HG03097 (cell line): ENCODE measurements around the gene SERPINB13.
"Not testable (repeated sequence)": the region's sequence is repeated elsewhere in the genome, so short reads cannot be mapped to it uniquely, and the experiment has no call there.

ENCODE experiments used
- ATAC-seq: cut with Tn5 transposase; IDR thresholded peaks from one replicate; pipeline ENCODE4 v1.9.1; 2021; ENCODE audit not compliant: unreplicated experiment, low FRiP score

Gene SERPINB13

DNA sequence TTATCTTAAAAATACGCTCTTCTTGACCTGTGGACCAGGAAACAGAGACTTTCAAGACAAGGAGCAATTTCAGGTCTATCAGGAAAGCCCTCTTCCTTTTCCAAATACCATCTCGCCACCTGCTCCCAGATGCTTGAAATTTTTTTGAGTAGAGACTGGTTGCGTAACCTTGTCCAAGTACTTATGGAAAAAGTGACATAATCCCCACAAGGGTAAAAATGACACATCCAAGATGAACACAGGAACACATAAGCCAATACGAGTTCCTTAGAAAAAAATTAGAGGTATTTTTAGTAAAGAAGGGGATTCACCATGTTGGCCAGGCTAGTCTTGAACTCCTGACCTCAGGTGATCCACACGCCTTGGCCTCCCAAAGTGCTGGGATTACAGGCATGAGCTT is 1.8 kb downstream of the SERPINB13 start:
- ATAC-seq: no peak

DNA sequence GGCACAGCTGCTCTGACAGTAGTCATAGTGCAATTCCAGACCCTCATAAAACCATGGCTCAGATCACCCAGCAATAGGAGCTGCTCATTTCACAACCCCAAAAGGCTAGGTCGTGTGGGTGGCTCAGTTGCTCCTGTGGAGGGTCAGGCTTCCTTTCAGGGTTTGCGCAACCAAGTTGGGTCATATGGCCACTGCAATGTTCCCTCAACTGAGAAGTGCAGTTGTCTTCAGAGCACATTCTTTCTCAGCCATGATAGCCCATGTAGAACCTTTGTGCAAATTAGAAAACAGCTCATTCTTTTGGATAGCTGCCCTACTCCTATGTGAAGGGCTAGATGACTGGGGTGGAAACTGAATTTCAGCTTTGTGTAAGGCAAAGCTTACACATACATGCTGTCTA is 3.2 kb downstream of the SERPINB13 start:
- no peak for ATAC-seq

DNA sequence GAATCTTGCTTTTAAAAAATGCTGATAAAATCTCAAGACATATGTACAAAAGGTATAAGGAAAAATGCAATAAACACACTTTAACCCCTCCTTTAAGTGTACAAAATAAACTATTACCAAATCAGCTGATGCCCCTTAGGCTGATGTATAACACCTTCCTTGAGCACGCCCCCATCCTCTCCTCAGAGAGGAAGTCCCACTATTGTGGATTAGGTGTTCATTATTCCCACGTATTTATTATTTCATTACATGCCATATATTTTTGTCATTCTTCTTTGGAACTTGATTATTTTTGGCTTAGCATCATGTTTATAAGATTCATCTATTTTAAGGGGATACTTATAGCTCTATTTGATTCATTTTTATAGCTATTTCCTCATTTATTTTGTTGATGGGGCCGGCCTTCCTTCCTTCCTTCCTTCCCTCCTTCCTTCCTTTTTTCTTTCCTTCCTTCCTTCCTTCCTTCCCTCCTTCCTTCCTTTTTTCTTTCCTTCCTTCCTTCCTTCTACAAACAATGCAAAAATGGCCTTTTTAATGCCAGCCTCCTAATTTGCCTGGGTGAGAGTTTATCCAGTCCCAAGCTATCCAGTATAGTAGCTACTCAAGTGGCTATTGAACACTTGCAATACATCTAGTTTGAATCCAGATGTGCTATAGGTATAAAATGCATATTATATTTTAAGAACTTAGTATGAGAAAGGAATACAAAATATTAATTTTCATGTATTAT is 4.0 kb downstream of the SERPINB13 start:
- ATAC-seq: no peak

GRCh38 chr18:63591725-63592124 is 4.6 kb downstream of the SERPINB13 start:
- ATAC-seq: no peak

- ATAC-seq: no peak
Measured at GRCh38 chr18:63592471-63592870, 5.3 kb downstream of the SERPINB13 start.

GRCh38 chr18:63596964-63597363 is 9.8 kb downstream of the SERPINB13 start:
- no peak for ATAC-seq

- ATAC-seq: no peak
Measured at GRCh38 chr18:63603355-63603754, 16.2 kb downstream of the SERPINB13 start.

GRCh38 chr18:63603772-63604171 is 16.6 kb downstream of the SERPINB13 start:
- peak; percentile 94 for ATAC-seq

- ATAC-seq: no peak
Measured at GRCh38 chr18:63604791-63605567, 17.8 kb downstream of the SERPINB13 start.

GRCh38 chr18:63606526-63606925 is 19.4 kb downstream of the SERPINB13 start:
- ATAC-seq: no peak

- ATAC-seq: no peak
Measured at GRCh38 chr18:63613420-63613819, 26.3 kb downstream of the SERPINB13 start.

DNA sequence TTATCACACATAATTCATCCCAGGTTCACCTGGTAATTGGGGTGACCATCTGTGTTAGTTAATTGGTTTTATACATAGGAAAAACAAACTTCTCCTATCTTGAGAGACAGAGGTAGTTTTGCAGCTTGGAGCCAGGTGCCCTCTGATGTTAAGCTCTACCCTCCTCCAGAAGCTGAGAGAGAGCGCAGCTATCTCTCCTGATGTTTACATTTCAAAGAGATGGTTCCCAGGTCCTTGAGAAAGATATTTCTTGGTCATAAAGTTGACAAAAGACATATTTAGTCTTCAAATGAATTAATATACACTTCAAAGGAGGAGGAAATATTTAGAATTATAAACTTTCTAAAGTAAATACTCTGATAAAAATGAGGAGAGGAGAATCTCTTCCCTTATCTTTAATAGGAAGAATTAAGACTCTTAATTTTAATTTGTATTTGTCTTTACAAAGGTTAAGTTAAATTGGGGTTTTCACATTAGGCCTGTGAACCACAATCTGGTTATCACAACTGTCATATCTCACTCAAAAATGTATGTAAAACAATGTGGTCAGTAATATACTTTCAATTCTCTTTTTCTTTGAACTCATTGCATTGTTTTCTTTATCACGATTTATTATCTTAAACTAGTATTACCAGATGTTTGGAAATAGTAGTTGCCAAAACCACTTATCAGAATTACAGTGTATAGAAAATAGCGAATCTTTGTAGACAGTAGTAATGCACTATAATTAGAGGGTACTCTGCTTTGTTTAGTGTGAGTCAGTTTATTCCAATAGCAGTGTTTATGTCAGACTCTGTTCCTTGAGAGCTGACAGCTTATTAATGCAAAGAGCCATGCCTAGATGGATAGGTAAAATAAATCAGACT is 30.1 kb downstream of the SERPINB13 start:
- ATAC-seq: peak; percentile 56

DNA sequence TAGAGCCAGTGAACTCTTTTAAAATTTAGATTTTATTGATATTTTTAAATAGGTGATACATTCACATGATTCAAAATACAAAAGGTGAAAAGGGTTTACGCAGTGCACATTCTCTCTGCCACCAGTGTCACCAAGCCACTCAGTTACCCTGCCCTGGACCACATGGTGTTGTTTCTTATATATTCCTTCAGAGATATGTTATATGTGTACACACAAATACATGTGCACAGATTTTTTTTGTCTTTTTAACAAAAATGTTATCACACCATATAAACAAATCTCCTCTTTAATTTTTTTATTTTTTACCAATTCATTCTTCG is 30.7 kb downstream of the SERPINB13 start:
- no peak for ATAC-seq

GRCh38 chr18:63619661-63620060 is 32.5 kb downstream of the SERPINB13 start:
- ATAC-seq: no peak

- ATAC-seq: no peak
Measured at GRCh38 chr18:63624863-63625262, 37.7 kb downstream of the SERPINB13 start.

DNA sequence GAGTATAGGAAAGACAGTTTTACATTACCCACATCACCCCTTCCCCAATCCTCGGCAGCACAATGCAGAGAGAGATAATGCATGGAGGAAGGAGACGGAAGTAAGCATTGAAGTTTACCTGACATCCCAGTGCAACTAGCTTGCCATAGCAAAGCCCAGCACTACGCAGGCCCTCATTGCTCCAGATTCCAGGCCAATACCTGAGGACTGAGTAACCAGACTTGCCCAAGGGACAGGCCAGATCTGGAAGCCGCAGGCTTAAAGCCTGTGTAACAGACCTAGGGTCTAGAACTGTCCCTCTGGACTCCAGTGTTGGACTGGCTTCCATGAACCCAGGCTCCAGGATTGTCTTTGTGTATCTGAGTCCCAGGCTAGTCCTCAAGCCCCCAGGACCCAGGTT is 39.3 kb downstream of the SERPINB13 start:
- ATAC-seq: no peak

- ATAC-seq: no peak
Measured at GRCh38 chr18:63627819-63628218, 40.7 kb downstream of the SERPINB13 start.

DNA sequence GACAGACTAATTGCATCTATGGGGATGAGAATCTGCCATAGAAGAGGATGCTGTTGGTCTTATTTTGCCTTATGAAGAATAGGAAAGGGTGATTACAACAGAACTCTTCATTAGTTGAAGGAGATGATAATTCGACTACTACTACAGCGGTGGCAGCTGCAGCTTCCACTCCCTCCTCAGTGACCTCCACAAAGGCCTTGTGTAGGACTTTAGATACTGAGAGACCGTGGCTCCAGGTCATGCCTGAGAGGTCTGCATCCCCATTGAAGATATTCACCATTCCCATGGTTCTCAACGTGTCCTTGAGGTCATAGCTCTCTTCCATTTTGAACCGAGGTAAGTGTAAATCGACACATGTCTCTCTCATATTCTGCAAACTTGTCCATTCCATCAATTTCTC is 50.6 kb downstream of the SERPINB13 start:
- no peak for ATAC-seq

DNA sequence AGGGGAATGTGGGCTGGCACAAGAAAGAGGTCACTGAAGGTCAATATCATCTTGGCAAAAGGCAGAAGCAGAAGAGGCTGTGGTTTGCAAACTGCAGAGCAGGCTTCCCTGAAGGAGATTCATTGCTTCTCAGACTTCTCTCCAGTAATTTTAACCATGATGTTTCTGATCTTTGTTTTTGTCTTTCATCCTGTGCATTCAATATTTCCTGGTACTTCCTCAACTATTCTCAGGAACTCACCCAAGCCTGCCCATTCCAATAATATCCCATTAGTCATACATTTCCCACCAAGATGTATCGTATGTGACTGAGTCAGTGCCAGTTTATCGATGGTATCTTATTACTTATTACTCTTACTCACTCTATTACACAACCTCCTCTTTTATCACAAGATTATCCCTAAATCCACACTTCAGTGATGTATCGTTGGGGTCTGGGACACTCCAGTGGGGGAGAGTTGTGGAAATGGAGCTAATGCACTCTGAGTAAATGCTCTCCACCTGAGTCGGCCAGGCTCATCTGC is 54.1 kb downstream of the SERPINB13 start:
- not testable (repeated sequence) for ATAC-seq

DNA sequence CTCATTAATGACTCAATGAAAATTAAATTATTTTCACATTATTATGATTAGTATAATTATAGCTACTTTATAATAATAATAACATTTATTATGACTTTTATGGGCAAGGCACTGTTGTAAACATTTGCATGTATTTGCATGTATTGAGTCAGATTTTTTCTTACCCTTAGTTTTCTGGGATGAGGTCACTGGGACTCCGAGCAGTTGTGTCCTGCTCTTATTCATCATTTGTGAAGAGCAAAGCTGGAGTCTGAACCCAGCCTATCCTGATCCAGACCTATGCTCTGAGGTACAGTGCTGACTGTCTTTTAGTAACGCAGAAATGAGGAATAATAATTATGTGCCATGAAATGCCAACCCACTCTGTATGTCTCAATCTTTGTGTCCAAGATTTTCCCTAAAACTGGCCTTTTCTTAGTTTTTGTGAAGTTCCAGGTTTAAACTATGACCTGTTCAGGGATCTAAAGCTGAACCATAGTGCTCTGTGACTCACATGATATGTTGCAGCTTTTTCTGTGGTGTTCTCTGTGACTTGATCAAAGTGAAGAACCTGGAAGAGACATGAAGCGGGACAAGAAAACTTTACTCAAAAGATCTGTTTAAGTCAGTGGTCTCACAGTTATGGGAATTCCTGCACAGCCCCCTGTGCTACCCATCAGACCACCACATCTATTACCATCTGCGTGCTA is 55.7 kb downstream of the SERPINB13 start:
- ATAC-seq: not testable (repeated sequence)
